ENCODE measurements around the gene APOBEC3B.
"Not testable (repeated sequence)": the region's sequence is repeated elsewhere in the genome, so short reads cannot be mapped to it uniquely, and the experiment has no call there.

The APOBEC3B gene

DNA sequence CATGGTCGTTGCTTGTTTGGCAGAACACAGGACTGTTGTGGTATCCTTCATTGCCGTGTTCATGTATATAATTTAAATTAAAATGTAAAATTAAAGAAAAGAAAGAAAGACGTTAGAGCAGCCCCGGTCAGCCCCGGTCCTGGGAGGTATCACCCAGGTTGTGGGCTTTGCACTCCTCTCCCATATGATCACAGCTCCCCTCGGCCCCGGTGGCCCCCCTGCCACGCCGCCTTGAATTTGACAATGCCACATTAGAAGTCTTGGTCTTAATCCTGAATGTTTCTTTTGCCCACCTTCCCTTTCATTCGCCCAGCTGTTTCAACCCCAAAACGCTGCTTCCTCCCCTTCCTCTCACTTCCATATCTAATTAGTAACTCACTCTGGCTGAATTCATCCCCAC, 13.3 kb upstream of the APOBEC3B start:
- DNase-seq: no peak

DNA sequence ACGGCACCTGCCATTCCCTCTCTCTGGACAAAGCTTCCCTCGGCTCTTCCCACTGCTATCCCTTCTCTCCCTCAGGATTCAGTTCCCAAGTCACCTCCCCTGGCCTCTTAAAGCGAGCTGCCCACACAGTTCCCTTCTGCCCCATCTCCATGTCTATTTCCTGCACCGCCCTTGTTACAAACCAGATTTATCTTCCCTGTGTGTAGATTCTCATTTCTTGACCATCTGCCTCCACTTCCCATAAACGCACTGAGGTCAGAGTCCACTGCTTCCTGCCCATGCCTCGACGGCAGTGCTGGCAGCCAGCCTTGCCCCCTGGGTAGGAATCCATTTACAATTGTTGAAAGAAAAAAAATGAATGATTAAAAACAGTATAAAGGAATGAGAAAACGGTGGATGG, 11.6 kb upstream of the APOBEC3B start:
- DNase-seq: no peak

GRCh38 chr22:38971202-38971601, 10.9 kb upstream of the APOBEC3B start:
- no peak for DNase-seq

GRCh38 chr22:38971791-38972190, 10.4 kb upstream of the APOBEC3B start:
- DNase-seq: no peak

- no peak for DNase-seq
These were observed 9.6 kb upstream of the APOBEC3B start for GRCh38 chr22:38972558-38972957.

DNA sequence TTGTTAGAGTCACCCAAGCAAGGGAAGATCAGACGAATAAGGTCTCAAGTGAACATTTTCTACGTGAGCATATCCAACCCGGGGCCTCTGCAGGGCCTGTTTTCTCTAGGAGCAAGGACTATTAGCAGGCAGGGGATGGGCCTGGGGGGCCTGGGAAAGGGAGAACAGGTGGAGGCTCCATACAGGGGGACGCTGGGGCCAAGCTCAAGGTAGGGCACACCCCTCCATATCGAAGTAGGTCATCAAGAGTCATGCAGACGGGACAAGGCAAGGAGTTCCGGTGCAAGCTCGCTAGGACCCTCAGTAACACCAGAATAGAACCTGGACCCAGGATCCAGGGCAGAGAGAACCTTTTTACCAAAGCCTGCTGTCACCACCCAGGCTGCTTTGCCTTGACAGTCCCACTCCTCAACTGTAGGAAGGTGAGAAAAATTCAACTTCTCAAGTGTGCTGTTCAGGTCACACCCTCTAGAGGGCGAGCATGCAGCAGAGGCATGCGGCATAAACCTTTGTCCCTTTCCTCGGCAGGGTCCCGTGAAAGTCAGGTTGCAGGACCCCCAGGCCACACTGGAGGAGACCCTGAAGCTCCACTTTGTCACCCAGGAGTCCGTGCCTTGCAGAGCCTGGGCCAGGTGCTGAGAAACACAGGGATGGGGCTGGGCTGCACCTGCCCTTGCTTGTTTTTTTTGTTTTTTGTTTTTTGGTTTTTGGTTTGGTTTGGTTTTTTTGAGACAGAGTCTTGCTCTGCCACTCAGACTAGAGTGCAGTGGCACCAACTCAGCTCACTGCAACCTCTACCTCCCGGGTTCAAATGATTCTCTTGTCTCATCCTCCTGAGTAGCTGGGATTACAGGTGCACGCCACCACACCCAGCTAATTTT, 8.6 kb upstream of the APOBEC3B start:
- DNase-seq: peak; percentile 84

DNA sequence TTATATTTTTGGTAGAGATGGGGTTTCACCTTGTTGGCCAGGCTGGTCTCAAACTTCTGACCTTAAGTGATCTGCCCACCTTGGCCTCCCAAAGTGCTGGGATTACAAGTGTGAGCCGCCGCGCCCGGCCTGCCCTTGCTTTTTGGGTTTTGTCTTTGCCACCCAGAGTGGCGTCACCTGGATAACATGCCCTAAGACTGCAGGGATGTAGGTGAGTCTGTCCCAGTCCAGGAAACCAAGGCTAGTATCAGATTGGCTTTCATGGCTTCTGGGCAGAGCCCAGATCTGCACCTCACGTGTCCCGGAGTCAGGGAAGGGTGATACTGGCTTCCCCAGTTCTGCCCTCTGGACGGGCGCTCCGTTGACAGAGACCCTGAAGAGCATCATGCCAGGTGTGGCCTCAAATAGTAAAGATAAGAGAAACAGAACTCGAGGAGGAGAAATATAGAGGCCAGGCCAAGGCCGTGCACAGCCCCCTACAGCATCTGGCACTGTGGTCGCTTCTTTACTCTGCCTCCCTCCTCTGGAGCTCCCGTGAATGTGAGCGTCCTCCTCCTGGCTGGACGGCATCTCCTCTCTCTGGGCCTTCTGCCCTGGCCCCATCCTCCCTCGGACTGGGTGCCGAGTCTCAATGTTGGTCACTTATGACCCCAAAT, 7.8 kb upstream of the APOBEC3B start:
- no peak for DNase-seq

DNA sequence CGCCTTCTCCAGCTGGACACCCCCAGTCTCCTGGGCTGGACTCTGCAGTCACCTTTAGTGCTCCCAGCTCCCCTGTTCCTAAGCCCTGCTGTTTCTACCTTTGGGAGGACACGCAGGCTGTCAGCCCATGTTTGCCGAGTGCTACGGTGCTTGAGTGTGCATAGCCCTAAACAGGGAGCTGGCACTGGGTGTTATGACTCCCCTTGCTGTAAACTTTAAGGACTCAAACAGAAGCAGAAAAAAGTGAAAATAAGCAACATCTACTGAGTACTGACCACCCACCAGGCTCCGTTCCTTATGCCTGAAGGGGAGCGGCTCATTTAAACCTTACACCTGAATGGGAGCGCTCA, 7.3 kb upstream of the APOBEC3B start:
- DNase-seq: no peak

GRCh38 chr22:38977289-38977688, 4.9 kb upstream of the APOBEC3B start:
- not testable (repeated sequence) for DNase-seq

DNA sequence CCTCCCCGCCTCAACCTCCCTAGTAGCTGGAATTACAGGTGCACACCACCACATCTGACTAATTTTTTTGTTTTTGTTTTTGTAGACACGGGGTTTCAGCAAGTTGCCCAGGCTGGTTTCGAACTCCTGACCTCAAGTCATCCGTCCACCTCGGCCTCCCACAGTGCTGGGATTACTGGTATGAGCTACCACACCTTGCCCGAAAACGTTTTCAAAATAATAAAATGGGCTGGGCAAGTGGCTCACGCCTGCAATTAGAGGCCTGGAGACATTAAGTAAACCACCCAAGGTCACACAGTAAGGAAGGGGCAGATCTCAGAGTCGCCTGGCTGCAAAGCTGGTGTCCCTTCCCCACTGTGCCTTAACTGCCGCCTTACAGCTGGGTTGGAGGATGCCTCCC, 1.6 kb upstream of the APOBEC3B start:
- not testable (repeated sequence) for DNase-seq

DNA sequence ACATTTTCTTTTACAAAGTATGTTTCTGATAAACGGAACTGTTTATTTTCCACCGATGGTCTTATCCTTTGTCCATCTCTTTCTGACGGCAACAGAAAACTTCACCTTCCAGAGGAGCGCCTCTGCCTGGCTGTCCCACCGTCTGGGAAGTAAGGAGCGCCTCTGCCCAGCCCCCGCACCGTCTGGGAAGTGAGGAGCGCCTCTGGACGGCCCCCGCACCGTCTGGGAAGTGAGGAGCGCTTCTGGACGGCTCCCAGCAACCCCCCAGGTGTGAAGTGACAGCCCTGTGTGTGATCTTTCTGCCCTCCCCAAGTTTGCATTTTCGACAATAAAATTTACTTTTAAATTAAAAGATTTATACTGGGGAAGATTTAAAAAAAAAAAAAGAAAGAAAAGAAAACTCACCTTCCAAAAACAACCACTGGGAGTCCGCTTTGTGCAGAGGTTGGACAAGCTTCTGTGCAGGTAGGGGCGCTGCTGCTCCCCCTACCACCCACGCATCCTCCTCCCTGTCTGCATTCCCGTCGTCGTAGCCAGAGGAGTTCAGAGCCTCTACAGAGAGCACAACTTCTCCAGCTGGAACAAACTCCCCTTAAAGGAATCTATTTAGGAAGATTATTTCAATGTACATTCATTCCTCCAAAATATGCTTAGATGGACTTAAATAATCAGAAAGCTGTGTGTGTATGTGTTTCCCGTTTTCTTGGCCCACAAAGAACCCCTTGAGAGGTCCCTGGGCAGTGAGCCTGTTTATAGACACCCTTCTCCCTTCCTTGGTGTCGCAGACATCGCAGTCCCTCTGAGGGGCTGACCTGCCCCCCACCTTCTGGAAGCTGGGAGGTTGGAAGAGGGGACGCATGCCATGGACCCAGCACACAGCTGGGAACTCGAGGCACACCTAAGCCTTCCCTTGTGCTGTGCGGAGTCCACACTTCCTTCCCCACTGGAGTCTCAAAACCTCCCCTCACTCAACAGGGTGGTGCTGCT, 849 bp upstream of the APOBEC3B start:
- DNase-seq: no peak

DNA sequence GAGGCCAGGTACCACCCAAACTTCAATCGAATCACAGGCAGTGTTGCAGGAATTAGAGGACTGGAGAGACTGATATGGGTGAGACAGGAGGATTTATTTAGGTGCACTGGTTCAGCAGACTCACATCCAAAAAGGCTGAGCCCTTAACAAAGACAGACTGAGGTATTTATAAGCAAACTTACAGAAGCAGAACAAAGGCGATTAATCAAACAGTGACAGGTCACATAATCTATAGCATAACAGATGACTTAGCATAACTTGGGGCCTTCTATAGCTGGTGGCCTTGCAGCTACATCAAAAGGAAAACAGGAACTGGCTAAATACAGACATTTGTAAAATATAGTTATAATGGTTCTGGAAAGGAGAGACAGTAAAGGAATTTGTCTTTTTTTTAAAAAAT, 2.1 kb downstream of the APOBEC3B start:
- DNase-seq: no peak

DNA sequence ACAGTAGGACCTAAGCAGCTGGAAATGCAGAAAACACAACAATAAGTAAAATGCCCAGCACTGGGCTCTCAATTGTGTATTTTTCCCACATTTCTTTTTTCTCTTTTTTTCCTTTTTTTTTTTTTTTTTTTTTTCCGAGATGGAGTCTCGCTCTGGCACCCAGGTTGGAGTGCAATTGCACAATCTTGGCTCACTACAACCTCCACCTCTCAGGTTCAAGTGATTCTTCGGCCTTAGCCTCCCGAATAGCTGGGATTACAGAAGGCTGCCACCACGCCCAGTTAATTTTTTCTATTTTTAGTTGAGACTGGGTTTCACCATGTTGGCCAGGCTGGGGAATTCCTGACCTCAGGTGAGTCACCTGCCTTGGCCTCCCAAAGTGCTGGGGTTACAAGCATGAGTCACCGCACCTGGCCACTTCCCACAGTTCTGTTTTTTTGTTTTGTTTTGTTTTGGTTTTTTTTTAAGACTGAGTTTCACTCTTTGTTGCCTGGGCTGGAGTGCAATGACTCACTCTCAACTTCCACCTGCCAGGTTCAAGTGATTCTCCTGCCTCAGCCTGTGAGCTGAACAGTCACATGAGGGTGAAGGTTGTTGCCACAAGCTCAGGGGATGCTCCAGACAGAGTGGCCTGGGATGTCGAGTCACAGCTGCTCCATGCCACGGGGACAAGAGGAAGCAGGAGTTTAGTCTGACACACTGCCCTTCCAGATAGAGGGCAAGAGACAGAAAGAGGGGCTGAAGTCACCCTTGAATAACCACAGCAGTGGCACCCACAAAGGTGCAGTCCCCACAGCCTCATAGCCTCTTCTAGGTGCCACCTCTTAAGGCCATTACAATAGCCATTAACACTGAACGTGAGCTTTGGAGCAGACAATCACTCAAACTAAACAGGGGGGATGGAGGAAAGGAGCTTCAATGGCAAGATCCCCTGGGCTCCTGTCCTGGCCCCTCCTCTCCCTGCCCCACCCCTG, 2.9 kb downstream of the APOBEC3B start:
- DNase-seq: peak; percentile 94

DNA sequence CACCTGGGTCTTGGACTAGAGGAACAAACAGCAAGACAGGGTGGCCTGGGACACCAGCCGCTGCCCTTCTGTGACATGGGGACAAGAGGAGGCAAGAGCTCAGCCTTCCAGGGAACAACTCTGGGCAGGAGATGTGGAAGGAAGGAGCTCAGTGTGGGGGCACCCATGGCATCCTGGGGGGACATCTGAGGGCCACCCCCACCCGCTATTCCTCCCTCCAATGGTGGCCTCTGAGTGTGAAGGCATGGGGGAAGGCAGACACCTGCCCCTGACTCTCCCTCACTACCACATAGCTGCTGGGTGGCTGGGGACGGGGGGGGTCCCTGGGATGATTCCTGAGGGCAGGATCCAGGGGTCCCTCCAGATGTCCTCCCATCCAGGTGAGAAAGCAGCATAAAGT, 4.5 kb downstream of the APOBEC3B start:
- DNase-seq: no peak

DNA sequence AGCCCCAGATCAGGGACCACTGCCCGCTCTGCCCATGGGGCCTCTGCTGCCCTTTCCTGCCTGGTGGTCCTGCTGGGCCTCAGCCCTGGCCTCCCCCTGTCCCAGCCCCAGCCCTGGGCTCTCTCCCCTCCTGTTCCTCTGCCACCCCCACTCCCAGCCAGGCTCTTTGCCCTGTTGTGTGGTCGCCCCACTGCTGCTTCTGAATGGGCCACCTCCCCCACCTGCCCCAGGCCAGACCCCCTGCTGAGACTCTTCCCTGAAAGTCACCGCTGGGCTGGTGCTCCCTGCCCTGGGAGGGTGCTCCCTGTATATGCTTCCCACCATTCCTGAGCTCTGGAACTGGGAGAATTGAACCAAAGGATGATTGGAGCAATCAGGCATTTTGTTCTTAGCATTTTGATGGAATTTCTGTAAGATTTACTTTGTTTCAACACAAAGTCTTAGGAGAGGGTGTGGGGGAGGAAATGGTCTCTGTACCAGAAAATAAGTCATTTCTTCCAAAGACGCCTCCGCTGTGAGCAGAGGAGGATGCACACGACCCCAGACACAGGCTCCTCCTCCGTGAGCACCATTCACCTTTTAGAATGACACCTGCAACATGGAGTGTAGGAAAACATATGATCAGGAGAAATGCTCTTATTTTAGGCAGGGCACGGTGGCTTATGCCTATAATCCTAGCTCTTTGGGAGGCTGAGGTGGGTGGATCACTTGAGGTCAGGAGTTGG, 5.2 kb downstream of the APOBEC3B start:
- no peak for DNase-seq

- DNase-seq: peak; percentile 73
These were observed 7.3 kb downstream of the APOBEC3B start for GRCh38 chr22:38989466-38989865.

GRCh38 chr22:38992871-38993371, 10.8 kb downstream of the APOBEC3B start:
- not testable (repeated sequence) for DNase-seq

GRCh38 chr22:38996105-38996504, 14.0 kb downstream of the APOBEC3B start:
- no peak for DNase-seq

DNA sequence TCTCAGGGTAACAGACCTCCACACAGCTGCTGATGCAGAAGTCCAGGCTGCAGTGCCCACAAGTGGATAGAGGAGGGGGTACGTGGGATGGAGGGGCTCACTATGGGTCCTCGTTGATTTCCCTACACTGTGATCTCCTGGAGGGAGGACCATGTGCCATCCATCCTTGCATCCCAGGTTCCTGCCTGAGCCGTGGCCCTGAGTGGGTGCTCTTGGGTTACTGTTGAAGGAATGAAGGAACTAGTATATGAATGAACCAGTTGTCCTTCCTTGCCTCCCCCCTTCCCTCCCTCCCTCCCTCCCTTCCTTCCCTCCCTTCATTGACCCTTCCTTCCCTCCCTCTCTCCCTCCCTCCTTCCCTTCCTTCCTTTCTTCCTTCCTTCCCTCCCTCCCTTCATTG, 15.4 kb downstream of the APOBEC3B start:
- DNase-seq: no peak

GRCh38 chr22:39003165-39003638, 21.1 kb downstream of the APOBEC3B start:
- DNase-seq: peak; percentile 88

GRCh38 chr22:39007177-39007576, 25.0 kb downstream of the APOBEC3B start:
- no peak for DNase-seq
